HEK293 (cell line): ENCODE measurements around the gene ATF5.

ENCODE experiments used
- BCL11A ChIP-seq: fragments of 450-650 bp; formaldehyde crosslinking; IDR thresholded peaks from 2 replicates; pipeline ENCODE4 v1.5.1; 2016; ENCODE audit warnings: low read depth, missing biosample characterization, missing genetic modification characterization
- CTCF ChIP-seq: fragments of 450-650 bp; formaldehyde crosslinking; IDR thresholded peaks from 2 replicates; pipeline ENCODE4 v1.5.1; 2016; ENCODE audit warnings: missing biosample characterization, missing genetic modification characterization
- GLI2 ChIP-seq: fragments of 450-650 bp; formaldehyde crosslinking; IDR thresholded peaks from 2 replicates; pipeline ENCODE4; 2017; ENCODE audit warnings: missing biosample characterization, missing genetic modification characterization, low read depth, borderline replicate concordance
- PATZ1 ChIP-seq: fragments of 450-650 bp; formaldehyde crosslinking; IDR thresholded peaks from 2 replicates; pipeline ENCODE4 v1.5.1; 2016; ENCODE audit warnings: missing biosample characterization, missing genetic modification characterization
- REPIN1 ChIP-seq: fragments of 450-650 bp; formaldehyde crosslinking; IDR thresholded peaks from 2 replicates; pipeline ENCODE4 v1.5.1; 2017; ENCODE audit warnings: missing biosample characterization, missing genetic modification characterization, low read depth
- SETDB1 ChIP-seq: IDR thresholded peaks from one replicate; pipeline ENCODE4 v1.6.1; 2017; ENCODE audit warnings: mild to moderate bottlenecking, low read length, moderate library complexity, mixed read lengths; ENCODE audit not compliant: insufficient read length
- ZBTB8A ChIP-seq: fragments of 450-650 bp; formaldehyde crosslinking; IDR thresholded peaks from 2 replicates; pipeline ENCODE4 v1.5.1; 2016; ENCODE audit warnings: missing biosample characterization, missing genetic modification characterization
- ZNF146 ChIP-seq: fragments of 450-650 bp; formaldehyde crosslinking; IDR thresholded peaks from 2 replicates; pipeline ENCODE4 v1.5.1; 2016; ENCODE audit warnings: missing biosample characterization, missing genetic modification characterization
- ZNF214 ChIP-seq: fragments of 450-650 bp; formaldehyde crosslinking; IDR thresholded peaks from 2 replicates; pipeline ENCODE4 v1.5.1; 2017; ENCODE audit warnings: missing biosample characterization, mild to moderate bottlenecking, missing genetic modification characterization, borderline replicate concordance
- ZNF239 ChIP-seq: fragments of 450-650 bp; formaldehyde crosslinking; IDR thresholded peaks from 2 replicates; pipeline ENCODE4 v1.5.1; 2016; ENCODE audit warnings: missing biosample characterization, missing genetic modification characterization
- ZNF274 ChIP-seq, 2 experiments: fragments of 200-500 bp in 1 of 2; fragments of 450-650 bp in 1 of 2; sonication (Bioruptor generic) in 1 of 2; formaldehyde crosslinking in 1 of 2; IDR thresholded peaks; 2 replicates each; pipeline versions ENCODE4 v1.5.1 to v1.6.1; 2014 to 2016; ENCODE audit warnings: borderline replicate concordance in 1 of 2, inconsistent platforms in 1 of 2, low read length in 1 of 2, missing biosample characterization in 1 of 2, missing genetic modification characterization in 1 of 2
- ZNF423 ChIP-seq: fragments of 450-650 bp; formaldehyde crosslinking; IDR thresholded peaks from 2 replicates; pipeline ENCODE4 v1.5.1; 2016; ENCODE audit warnings: missing biosample characterization, missing genetic modification characterization
- ZNF449 ChIP-seq: fragments of 450-650 bp; formaldehyde crosslinking; IDR thresholded peaks from 2 replicates; pipeline ENCODE4 v1.5.1; 2017; ENCODE audit warnings: missing biosample characterization, mild to moderate bottlenecking, missing genetic modification characterization, moderate library complexity
- ZSCAN4 ChIP-seq: fragments of 450-650 bp; formaldehyde crosslinking; IDR thresholded peaks from 2 replicates; pipeline ENCODE4 v1.5.1; 2017; ENCODE audit warnings: missing biosample characterization, missing genetic modification characterization

- TF ChIP-seq CTCF (tag by site-specific recombination), result no peak
- no peak for TF ChIP-seq BCL11A
- TF ChIP-seq ZNF239 (tag by site-specific recombination), result no peak
- TF ChIP-seq SETDB1, result no peak
- no peak for TF ChIP-seq ZNF214
- no peak for TF ChIP-seq GLI2
- TF ChIP-seq REPIN1 (tag by site-specific recombination), result no peak
- no peak for TF ChIP-seq ZBTB8A (tag by site-specific recombination)
- TF ChIP-seq ZNF423 (tag by site-specific recombination), result no peak
- no peak for TF ChIP-seq PATZ1
- no peak for TF ChIP-seq ZNF146
- no peak for TF ChIP-seq ZNF274 (IDR thresholded peaks at IDR 0.05; ENCODE audit: low read length)
- TF ChIP-seq ZNF274 (tag by site-specific recombination; IDR thresholded peaks at IDR 0.05; ENCODE audit: borderline replicate concordance), result no peak
- TF ChIP-seq ZNF449 (tag by site-specific recombination), result no peak
- no peak for TF ChIP-seq ZSCAN4 (tag by site-specific recombination)
Observed at GRCh38 chr19:49879243-49879963, 49.6 kb upstream of the ATF5 start.
